ENCODE results near the gene FTO.

Gene FTO

GRCh38 chr16:54107583-54108202, 403.7 kb downstream of the FTO start:
- DNase-seq, result no peak

DNA sequence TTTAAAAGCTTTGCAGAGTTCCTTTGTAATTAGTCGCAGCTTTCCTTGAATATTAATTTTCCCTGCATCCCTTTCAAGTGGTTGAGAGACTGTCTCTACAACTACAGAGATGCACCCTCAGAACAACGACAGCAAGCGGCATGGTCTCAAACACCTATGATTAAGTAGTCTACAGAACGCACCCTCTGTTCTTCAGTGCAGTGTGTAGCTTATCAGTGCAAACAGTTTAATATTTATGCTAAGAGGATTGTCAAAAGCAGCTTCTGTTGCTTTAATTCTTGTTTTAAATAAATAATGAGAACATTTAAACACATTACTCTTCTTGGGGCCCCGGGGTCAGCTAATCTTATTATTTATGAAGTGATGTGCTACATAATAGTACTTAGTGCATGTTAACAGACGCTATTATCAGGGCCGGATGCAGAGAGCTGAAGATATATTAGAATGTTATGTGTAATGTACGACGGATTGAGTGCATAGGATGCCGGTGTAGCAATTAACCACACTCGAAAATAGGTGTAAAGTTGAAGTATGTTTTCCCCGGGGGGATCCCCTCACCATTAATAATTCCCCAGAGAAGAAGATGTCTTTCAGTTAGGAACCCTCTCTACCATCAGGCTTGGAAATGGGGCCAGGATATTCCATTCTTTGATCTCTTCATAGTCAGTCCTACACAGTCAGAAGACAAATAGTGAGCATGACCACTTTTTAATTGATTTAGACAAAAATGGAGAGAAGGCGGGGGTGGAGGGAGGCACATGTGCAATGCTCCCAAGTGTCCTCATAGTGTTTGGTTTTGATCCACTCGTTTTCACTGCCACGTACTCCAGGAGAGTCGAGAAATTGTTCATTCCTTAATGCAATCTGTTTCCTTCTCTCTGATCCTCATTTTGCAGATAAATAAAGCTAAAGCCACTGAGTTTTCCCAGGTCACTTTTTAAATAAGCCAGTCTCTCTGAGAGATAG, 406.3 kb downstream of the FTO start:
- DNase-seq, result no peak

DNA sequence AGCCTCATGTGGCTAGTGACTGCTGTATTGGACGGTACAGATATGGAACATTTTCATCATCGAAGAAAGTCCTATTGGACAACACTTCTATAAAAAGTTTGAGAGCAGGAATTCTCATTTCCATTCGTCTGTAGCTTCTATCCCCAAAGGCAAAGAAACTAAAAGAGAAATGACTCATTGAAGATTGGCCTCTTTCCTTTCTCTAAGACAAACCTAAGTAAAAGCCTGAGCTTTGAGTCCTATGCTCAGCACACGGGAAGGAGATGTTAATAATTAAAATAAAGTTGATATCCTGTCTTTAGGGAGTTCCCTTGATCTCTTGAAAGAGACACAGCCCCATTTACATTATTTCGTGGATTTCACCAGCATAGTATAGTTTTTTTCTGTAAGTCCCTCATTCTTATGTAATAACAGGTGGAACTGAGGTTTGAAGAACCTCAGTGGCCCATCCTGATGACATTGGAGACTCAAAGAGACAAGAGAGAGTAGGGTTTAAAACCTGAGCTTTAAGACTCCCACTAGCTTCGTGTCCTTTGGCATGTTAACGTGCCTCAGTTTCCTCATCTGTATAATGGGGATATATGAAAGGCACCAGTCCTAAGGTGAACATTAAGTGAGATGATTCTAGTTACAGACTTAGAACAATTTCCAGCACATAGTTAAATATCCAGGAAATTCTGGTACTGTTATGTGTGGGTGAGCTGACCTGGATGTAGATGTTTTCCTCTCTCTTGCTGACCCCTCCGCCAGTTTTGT, 408.7 kb downstream of the FTO start:
- no peak for DNase-seq

- DNase-seq, result no peak
These were observed 411.6 kb downstream of the FTO start for GRCh38 chr16:54115558-54115957.

DNA sequence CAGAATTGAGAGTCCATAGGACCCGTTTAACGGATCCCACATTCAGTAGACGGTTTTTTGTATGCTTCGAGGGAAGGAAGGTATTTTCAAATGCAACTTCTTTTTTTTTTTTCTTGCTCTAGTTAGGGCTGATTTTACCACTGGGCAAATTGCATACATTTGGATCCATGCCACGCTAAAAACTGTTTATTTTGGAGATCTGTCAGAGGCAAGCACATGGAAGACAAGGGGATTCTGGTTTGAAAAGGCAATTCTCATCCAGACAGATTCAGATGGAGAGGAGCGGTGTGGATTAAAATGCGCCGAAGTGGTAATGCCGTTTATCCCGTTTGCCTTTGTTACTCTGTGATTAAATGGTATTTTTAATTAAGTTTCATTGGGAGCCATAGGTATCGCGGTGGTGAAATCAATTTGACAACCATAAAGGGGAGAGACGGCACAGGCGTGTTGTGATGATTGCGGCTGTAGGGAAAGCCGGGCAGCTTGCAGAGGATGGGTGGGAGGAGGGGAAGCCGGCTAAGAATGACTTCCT, 412.2 kb downstream of the FTO start:
- no peak for DNase-seq

DNA sequence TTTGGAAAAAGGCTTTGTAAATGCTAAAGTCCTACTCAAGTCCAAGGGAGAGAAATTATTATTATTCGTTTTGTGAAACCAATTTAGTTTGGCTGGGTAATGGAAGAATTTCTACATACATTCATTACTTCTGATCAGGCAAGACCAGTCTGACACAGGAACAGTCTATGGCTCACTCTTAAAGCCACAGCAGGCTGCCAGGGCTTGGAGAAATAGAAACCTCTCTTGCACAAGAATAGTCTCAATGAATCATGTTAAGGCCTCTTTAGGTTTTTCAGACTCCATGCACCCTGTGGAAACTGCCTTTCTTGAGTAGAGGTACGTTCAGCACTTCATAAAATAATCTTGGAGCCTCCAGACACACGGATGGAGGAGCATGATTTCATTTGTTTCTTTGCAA, 414.9 kb downstream of the FTO start:
- DNase-seq, result no peak

- DNase-seq, result no peak
These were observed 417.0 kb downstream of the FTO start for GRCh38 chr16:54120846-54121480.

DNA sequence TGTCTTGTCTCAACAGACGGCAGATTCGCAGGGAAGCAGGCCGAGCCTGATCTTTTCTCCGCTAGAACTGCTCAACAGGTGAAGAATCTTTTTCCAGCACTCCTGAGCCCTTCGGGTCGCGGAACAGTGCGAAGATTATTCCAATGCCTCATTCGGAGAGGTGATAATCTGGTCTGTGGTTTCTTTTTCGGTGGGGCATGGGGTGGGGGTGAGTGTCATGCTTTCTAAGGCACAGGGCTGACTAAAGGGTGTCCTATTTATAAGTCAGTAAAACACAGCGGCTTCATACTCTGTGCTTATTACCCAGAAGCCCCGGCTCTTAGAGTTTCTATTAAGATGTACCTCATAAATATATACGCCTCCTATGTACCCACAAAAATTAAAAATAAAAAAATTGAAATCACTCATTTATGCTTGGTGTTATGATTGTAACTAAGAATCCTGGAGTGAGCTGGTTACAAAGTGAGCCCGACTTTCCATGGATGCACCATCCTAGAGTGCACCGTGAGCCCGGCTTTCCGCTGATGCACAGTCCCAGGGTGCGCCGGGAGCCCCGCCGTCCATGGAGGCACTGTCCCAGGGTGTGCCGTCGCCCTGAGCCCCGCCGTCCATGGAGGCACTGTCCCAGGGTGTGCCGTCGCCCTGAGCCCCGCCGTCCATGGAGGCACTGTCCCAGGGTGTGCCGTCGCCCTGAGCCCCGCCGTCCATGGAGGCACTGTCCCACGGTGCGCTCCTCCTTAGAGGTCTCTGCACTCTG, 417.8 kb downstream of the FTO start:
- no peak for DNase-seq

DNA sequence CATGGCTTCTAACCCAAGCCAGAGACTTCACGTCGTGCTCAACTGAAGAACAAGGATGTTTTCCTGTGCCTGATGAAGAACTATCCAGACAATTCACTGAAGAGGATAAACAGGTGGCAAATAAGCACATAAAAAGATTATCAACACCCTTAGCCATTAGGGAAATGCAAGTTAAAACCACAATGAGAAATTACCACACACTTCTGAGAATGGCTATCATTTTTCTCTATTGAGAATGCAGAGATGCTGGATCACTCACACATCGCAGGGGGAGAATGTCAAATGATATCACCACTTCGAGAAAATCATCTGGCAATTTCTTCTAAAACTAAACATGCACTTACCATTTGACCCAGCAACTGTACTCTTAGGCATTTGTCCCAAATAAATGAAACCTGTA, 419.8 kb downstream of the FTO start:
- no peak for DNase-seq

GRCh38 chr16:54125751-54126655, 422.0 kb downstream of the FTO start:
- DNase-seq, result no peak

DNA sequence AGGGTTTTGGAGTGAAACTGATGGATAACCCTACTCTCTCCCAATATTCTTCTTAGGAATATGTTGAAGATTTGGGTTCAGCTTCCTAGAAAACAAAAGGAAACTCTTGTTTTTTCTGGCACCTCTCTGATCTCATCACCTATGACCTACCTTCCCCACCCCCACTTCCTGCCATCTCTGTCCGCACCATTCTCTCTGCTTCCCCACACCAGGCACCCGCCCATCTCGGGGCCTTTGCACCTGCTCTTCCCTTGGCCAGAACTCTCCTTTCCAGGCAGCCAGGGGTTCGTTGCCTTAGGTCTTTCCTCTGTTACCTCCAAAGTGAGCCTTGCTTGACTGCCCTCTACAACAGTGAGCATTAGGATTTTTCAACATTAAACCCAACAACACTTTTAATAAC, 423.0 kb downstream of the FTO start:
- DNase-seq, result no peak

- no peak for DNase-seq
These were observed 424.8 kb downstream of the FTO start for GRCh38 chr16:54128629-54129234.

DNA sequence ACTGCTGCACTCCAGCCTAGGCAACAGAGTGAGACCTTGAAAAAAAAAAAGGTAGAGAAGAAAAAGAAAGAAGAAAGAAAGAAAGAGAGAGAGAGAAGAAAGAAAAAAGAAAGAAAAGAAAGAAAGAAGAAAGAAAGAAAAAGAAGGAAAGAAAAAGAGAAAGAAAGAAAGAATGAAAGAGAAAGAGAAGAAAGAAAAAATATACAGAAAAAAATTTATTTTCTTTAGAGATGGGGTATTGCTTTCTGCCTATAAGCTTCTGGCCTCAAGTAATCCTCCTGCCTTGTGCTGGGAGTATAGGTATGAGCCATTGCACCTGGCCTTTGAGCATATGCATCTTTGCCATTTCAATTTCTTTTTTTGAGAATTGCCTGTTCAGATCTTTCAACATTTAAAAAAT, 425.9 kb downstream of the FTO start:
- DNase-seq, result no peak

GRCh38 chr16:54135361-54136275, 431.7 kb downstream of the FTO start:
- no peak for DNase-seq

DNA sequence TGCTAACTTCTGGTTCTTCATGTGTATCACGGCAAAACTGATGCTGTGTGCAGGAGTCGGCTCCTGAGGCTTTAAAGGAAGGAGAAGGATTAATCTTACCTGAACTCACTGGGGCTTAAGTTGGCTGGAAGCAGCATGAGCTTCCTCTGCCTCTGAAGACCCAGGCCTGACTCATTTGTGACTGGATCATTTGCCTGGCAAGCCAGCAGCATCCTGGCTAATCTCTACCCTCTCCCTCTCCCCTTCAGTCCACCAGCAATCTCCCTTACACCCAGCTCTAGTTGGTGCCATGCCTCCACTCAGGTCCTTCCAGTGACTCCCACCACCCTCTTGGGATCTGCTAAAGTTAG, 432.3 kb downstream of the FTO start:
- DNase-seq, result no peak

GRCh38 chr16:54140057-54140787, 436.3 kb downstream of the FTO start:
- no peak for DNase-seq

DNA sequence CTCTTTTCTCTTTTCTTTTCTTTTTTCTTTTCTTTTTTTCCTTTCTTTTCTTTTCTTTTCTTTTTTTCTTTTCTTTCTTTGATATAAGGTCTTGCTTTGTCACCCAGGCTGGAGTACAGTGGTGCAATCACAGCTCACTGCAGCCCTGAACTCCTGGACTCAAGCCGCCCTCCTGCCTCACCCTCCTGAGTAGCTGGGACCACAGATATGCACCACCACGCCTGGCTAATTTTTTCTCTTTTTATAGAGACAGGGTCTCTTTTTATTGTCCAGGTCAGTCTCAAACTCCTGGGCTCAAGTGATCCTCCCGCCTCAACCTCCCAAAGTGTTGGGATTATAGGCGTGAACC, 436.8 kb downstream of the FTO start:
- DNase-seq, result no peak

DNA sequence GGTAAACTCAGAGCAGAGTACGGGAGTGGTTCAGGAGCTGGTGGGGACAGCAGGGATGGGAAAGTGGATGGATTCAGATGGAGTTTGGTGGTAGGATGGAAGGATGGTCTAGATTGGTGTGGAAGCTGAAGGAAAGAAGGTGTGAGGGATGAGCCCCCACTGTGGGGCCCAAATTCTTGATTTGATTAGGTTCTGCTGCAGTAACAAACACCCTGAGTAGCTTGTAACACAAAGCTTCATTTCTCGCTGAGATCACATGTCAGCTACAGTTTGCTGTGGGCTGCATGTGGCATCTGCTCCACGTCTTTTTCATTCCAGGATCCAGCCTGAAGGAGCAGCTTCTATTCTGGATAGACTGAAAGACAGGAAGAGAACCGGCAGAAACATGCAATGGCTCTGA, 438.8 kb downstream of the FTO start:
- DNase-seq, result no peak

GRCh38 chr16:54143410-54143809, 439.5 kb downstream of the FTO start:
- no peak for DNase-seq

Measured in NCI-H1048 (cell line).